GM18520 (cell line): ENCODE results near the gene CSRP3.

ENCODE experiments used
- ATAC-seq: cut with Tn5 transposase; IDR thresholded peaks from one replicate; pipeline ENCODE4 v1.9.1; 2021; ENCODE audit not compliant: unreplicated experiment

CSRP3 gene

DNA sequence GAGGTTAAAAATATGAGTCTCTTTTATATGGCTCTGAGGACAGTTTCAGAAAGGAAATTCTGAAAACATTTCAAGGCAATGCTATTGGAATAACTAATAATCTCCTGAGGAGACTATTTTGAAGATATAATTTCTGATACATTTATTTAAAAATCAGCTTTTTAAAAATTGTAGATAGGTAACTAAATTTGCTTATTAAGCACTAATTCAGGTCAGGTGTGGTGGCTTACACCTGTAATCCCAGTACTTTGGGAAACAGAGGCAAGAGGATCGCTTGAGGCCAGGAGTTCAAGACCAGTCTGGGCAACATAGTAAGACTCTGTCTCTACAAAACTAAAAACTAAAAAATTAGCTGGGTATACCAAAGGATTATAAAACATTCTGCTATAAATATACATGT, 67.8 kb downstream of the CSRP3 start:
- no peak for ATAC-seq
